ENCODE measurements around the gene HHATL.

GRCh38 chr3:42688487-42689420 is 13.8 kb downstream of the HHATL start:
- no peak for TF ChIP-seq POLR2A (IDR thresholded peaks at IDR 0.05)
- TF ChIP-seq, protein P1, sequence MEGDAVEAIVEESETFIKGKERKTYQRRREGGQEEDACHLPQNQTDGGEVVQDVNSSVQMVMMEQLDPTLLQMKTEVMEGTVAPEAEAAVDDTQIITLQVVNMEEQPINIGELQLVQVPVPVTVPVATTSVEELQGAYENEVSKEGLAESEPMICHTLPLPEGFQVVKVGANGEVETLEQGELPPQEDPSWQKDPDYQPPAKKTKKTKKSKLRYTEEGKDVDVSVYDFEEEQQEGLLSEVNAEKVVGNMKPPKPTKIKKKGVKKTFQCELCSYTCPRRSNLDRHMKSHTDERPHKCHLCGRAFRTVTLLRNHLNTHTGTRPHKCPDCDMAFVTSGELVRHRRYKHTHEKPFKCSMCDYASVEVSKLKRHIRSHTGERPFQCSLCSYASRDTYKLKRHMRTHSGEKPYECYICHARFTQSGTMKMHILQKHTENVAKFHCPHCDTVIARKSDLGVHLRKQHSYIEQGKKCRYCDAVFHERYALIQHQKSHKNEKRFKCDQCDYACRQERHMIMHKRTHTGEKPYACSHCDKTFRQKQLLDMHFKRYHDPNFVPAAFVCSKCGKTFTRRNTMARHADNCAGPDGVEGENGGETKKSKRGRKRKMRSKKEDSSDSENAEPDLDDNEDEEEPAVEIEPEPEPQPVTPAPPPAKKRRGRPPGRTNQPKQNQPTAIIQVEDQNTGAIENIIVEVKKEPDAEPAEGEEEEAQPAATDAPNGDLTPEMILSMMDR (IDR thresholded peaks at IDR 0.05): no peak

Measured in uterus (tissue), 2 donors.